ENCODE data around the gene JHY.
A peak's percentile ranks its signal among the peaks of the same experiment; 100 is the strongest.

Gene JHY

DNA sequence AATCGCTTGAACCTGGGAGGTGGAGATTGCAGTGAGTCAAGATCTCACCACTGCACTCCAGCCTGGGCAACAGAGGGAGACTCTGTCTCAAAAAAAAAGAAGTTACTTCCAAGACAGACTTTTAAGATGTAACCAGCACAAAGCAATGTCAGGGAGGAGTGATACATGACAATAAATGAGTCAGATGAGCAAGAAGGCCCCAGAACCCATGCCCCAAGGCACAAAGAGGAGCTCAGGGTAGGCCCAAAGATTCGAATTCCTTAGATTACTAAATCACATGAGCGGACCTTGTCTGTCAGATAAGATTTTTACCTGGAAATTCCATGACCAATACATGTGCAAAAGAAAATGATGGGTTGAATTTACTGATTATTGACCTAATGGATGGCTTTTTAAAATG lies 10.5 kb upstream of the JHY start:
- no peak for DNase-seq

DNA sequence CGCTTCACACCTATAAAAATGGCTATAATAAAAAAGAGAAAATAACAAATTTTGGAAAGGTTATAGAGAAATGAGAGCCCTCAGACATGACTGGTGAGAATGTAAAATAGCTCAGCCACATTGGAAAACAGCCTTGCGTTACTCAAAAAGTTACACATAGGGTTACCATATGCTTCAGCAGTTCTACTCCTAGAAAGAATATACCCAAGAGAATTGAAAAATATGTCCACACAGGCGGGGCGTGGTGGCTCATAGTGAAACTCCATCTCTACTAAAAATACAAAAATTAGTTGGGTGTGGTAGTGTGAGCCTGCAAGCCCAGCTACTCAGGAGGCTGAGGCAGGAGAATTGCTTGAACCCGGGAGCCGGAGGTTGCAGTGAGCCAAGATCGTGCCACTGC lies 7.6 kb upstream of the JHY start:
- no peak for DNase-seq

DNA sequence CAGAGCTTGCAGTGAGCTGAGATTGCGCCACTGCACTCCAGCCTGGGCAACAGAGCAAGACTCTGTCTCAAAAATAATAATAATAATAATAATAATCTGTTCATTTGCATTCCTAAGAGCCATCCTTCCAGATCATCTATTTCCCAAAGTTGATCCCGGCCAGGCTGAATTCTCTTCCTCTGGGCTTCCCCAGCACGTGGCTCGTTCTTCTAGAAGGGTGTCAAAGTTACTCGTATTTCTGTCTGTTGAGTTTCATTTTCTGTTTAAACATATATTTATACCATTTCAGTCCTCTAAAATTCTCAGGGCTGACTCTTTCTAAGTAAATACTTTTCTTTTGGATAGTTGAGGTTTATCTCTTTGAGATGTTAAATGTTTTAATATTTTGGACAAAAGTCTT lies 4.8 kb upstream of the JHY start:
- no peak for DNase-seq

DNA sequence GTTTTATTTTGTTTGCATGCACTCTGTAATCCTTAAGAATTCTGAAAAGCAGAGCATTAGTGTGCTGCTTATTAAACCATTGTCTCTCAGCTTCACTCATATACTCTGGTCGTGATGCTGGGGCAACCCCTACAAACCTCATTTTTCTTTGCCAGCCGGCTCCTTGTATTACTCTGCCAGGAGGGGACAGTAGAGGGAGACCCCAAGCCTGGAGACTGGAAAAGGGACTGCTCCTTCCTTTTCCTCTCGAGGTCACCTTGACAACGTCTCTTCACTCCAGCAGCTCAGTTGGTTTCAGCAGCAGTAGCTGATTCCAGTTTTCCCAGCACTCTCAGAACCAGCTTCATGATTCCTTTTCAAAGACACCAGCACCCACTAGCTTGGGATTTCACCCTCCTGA lies 2.8 kb upstream of the JHY start:
- DNase-seq = no peak

DNA sequence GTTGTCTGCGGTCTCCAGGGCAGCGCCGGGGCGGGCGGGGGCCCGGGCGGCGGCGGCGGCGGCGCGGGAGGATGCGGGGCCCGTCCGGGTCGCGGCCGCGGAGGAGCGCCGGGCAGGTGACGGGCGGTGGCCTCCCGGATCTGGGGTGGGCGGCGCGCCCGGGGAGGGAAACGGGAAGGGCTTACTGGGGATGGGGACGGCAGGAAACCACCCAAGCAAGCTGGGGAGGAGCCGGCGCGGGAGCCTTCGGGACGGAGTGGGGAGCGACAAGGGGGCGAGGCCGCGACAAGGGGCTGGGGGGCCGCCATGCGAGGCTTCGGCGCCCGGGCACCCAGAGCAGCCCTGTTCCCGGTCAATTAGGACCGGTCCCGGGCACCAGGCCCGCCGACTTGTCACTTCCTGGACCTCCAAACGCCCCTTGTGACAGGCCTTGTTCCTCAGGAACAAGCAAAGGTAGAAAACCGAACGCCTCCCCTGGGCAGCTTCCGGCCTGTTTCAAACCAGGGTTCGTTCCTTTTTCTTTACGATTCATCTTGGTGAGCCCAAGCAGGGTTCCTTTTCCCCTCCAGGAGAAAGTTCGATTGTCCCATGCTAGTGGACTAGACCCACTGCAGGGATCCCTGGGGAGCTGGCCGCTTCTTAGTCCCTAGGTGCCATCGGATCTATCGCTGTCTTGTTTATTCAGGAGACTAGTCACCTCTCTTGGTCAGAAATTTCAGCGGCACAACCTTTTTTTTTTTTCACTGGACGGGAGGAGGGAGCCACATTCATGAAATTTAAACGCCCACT lies 492 bp downstream of the JHY start:
- peak; percentile 30 for DNase-seq

DNA sequence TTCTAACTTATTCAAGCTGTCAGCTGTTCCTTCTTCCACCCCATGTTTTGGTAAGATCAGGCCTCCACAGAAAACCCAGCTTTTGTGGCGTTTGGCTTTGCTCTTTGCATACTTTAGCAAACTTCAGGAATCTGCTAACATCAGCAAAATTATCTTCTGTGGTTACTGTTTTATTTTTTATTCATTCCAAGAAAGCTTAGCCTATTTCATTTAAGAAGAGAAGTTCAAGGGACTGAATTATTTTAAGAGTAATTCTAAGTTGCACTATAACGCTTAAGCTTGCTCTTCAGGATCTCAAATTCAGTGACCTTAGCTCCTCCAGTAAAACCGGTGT lies 1.1 kb downstream of the JHY start:
- peak; percentile 58 for DNase-seq

DNA sequence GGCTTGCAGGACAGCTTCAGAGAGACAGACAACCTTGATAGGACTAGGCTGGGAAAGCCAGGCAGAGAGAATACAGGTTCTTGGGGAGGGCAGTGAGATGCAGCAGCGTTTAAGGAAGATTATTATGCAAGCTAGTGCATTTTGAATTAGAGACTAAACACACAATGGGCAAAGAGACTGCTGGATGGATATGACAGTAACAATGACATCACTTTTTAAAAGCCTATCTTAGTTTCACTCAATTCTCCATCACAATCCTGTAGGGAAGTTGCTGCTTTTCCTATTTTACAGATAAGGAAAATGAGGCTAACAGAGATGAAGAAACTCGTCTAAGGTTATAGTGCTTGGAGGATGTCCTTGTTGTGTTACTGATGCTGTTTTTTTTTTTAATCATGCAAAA lies 5.6 kb downstream of the JHY start:
- DNase-seq = no peak

DNA sequence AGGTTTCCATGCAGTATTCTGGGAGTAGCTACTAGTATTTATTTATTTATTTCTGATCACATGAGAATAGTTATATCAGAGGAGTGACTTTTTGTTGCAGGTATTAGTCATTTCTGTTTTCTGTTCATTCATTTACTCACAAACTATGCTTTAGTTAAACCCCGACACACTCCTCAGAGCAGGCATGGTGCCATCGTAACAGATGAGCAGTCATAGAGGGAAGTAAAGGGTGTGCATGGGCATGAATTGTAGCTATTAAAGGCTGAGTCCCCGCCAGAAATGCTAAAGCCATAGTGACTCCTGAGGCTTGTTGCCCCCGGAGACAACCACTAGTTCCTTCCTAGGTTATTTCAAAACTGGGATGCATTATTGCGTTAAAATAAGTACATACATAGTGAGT lies 10.6 kb downstream of the JHY start:
- no peak for DNase-seq

DNA sequence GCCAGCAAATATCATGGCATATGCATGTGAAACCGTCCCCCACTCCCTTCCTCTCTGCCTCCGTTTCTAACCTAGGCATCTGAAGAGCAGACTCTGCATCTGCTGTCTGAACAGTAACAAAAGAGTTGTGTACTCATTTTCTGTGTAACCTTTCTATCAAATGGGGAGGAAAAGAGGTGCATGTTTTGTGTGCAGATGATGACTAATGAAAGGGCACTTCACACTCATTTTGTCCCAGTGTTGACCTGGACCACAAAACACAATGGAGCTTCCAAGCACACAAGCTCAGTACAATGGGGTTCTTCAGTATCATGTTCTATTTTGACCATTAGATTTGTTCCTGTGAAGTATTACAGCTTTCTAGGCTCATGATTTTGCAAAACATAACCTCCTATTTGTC lies 13.0 kb downstream of the JHY start:
- no peak for DNase-seq

DNA sequence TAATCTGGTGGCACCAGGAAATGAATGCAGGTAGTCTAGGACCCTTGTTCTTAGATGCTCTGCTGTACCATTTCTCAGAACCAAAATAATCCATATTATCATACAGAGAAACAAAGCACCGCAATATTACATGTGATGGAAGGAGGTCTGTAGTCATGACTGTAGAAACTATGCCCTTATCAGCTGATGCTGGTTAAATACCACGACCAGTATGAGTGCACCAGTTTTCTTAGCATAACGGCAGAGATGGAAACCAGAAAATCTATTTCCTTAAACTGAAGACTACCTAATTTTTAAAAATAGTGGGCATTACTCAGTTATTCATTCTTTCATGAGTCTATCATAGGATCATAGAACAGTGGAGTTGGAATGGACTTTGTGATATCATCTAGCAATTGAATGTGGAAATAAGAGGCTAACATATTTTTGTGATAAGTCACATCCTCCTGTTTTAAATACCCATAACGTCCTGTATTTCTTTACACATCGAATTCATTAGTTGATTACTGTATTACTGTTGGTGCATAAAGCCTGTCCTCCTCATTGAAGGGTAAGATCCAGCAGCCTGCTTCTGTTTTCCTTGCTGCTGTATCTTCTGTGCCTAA lies 15.1 kb downstream of the JHY start:
- no peak for DNase-seq

DNA sequence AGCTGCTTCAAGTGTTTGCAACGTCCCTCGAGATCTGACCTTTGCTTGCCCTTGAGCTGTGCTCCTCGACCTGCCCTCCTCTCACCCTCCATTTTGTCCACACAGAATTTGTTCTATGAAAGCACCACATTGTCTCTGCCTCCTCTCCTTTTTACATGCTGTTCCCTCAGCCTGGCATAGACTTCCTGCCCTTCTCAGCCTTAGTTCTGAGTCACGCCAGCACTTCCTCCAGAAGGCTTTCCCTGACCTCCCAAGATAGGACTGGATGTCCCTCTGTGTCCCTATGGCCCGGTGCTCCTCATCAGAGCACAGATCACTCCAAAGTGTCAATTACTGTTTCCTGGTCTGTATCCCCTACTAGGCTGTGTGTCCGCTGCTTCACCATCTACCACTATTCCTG lies 16.2 kb downstream of the JHY start:
- DNase-seq = no peak

DNA sequence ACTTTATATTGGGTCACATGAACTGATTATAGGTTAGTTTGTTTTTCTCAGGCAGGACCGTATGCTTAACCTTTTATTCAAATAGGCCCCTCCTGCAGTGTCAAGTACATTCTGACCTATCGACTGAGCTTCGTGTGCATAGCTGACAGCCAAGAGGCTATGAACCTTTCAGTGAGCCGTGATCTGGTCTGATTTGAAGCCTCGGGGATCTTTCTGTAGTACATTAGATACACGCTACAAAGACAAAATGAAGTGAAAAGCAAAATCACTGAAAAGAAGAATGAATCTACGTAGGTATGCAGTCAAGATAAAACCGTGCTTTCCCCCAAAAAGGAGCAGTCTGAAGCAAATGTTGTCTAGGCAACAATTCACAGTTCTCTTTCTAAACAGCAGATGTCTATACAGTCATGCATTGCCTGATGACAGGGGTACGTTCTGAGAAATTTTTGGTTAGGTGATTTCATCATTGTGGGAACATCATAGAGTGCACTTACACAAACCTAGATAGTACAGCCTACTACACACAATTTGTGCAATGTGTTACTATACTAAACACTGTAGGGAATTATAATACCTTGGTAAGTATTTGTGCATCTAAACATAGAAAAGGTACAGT lies 18.1 kb downstream of the JHY start:
- DNase-seq = no peak

DNA sequence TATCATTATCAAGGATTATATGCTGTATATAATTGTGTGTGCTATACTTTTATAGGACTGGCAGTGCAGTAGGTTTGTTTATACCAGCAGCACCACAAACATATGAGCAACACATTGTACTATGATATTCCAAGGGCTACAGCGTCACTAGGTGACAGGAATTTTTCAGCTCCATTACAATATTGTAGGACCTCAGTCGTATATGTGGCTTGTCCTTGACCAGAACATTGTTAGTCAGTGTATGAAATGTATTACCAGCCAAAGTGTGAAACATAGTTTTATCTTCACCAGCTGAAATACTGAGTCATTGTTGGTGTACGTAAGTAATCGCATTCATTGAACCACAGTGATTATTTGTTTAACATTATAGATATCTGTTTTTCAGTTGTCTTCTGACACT lies 20.4 kb downstream of the JHY start:
- DNase-seq = no peak

DNA sequence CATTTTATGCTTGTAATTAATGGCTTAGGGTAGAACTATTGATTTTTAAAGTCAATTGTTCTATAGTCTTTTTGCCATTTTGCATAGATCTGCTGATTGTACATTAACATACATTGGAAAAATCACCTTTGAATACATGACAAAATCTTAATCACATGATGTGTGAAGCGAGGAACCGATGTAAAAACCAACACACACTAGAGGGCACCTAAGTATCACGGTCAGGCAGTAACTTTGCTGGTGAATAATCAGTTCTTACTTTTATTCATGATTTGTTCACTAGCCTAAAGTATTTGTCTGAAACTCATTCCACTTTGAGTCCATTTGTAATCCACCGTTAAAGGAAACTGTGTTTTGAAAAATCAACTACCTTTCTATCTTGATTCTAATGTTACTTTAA lies 28.2 kb downstream of the JHY start:
- no peak for DNase-seq

DNA sequence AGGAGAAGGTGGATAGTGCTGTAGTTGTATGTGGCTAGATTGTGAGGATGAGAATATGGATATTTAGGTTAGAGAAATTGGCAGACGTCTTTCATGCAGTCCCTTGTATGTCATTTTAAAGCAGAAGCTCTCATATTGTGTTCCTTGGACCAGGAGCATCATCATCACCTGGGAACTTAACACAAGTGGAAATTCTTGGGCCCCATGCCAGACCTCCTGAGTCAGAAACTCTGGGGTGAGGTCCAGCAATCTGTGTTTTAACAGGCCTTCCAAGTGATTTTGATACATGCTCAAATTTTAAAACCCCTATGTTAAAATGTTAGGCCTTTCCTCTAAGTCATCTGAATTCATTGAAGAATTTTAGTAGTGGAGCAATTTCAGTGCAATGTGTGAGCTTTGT lies 34.8 kb downstream of the JHY start:
- DNase-seq = no peak

DNA sequence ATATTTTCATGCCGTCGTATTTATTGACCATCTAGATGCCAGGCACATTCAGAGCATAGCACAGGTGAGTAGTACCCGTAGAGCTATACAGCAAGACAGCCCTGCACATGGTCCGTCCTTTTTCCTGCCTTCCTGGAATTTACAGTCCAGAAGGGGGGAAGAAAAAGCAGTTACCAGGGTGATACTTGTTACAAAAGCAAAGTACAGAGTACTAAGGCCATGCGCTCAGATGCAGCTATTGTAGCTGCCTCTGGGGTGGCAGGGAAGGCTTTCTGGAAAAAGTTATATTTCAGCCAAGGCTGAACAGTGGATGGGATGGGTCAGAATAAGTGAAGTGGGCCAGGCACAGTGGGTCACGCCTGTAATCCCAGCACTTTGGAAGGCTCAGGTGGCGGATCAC lies 36.2 kb downstream of the JHY start:
- no peak for DNase-seq

DNA sequence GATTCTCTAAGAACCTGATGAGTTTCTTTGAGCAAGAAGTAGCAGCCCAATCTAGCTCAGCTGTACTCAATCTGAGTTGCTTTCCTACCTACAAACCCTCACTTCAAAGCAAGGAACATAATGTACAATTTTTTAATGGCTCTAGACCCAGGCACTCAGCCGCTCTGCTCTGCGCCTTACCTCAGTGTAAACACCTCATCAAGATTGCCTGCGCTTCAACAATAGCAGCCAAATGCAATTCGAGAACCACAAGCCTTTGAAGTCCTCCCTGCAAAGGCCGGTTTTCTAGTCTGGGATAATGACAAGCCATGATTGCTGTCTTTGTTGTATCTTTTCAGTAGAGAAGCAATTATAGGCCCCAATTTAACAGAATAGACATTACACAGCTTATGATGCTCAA lies 38.0 kb downstream of the JHY start:
- DNase-seq = no peak

DNA sequence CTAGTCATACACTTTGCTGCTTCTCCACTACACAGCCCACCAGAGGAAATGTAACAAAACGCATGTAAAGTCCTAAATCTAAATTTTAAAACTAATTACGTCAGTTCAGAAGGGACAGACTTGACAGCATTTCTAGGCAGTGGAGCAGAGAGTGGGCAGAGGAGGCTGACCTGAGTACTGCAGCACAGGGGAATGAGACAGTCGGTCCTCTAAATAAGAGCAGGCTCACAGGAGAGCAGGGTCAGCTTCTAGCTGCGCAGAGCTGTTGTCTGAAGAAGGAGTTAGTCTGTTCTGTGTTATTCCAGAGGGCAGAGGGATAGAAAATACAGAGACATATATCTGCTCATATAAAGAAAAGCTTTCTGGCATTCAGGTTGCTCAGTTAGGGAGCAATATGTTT lies 40.3 kb downstream of the JHY start:
- DNase-seq = no peak

DNA sequence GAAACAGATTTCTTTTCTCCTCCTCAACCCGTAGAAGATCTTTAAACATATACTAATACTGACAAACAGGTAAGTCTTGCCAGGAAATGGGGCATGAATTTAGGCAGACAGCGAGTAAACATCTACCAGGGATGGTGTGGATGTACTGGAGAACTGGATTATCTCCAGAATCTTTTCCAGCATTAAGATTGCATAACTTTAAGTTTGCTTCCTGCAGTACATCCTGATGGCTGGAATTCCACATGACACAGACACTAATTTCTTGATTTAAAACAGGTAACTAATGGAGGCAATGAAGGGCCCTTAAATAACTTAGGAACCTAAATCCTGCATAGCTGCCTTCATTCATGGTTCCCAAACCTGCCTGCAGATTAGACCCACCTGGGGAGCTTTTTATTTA lies 40.7 kb downstream of the JHY start:
- no peak for DNase-seq

DNA sequence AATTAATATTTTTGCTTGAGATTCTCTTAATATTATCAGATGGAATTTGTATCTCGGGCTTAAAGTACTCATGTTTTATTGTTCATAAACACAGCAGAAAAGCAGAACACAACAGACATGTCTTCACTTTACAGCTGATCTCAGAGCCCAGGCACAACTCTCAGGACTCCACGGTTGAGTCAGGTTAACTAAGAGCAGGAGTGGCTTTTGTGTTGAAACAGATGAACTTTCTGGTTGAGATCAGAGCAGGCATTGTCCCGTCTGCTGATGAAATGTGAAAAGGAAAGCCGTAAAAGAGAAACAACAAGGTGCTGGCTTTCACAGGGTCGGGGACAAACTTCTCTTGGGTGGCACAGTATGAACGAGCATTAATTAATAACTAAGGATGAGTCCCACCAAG lies 49.0 kb downstream of the JHY start:
- peak; percentile 6 for DNase-seq

DNA sequence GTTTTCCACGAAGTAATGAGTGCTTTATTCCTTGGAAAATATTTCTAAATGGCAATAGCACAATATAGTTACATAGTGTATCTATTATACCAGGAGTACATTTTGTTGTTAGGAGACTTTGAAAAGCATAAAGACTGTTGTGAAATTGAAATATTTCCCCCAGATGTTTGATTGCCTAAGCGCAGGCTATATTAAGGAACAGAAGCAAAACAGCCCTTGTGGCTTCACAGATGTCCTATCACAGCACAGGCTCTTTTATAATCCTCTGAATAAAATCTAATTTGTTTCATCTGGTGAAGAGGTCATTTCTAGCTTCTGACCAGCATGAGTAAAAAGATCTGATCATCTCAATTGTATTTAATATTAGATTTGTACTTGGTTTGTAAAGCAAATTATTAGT lies 50.9 kb downstream of the JHY start:
- no peak for DNase-seq

DNA sequence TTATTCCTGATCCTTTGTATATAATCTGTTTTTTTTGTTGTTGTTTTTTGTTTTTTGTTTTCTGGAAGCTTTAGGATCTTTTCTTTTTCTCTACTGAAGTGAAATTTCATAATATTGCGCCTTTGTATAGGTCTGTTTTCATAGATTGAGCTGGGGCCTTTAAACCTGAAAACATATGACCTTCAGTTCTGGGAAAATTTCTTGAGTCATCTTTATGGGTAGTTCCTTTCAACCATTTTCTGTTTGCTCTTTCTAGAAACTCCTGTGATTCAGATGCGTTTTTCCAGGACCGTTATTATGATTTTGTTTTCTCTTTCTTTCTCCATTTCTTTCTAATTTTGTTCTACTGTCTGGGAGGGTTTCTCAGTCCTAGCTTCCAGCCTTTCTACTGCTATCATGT lies 55.4 kb downstream of the JHY start:
- DNase-seq = no peak

DNA sequence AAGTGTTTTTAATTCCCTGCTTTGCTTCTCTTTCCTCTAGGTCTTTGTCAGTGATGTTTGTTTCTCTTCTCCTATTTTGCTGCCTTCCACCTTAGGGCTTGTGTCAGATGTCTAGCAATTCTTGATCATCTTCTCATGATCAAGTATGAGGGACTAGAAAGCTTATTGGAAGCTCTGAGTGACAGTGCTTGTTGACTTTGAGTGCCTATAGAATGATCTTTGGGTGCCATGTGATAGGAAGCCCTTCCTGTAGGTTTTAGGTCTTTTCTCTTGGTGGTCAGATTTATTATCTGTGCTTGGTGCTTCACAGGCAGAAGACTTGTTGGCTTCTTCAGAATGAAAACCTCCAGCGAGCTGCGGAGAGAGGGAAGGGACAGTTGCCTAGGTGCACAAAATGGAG lies 56.0 kb downstream of the JHY start:
- DNase-seq = no peak

DNA sequence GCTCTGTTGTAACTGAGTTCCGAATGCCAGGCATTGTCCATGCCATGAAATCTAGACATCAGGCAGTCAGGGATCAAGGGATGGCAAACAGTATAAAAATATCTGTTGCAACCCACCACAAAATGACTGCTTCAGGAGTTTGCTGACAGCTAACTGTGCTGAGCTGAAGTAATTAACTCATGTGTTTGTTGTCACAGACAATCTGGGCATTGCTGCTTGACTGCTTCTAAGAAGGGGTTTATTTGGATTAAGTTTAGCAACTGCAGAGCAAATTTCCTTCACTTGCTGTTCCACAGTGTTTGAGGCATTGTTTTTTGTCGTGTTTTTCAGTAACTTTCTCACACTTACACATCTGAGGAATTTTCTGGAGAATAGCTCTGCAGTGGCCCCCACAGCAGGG lies 68.7 kb downstream of the JHY start:
- no peak for DNase-seq

DNA sequence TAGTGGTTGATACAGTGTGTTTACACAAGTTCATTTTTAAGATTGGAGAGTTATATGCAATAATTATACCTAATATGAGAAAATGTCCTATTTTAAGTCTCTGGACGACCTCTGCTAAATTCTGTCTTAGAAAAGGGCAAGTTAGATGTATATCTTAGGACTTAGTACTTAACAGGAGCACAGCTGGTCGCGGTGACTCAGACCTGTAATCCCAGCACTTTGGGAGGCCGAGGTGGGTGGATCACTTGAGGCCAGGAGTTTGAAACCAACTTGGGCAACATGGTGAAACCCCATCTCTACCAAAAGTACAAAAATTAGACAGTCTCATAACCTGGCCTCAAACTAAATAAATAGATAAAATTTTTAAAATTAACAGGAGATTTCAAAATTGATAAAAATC lies 71.9 kb downstream of the JHY start:
- DNase-seq = no peak
